GM11168 (cell line): ENCODE measurements around the gene CLIC3.

Experiments
- in situ Hi-C: fragments of 300-500 bp; cut with MboI; formaldehyde crosslinking; loops from one replicate; pipeline ENCODE4 v1.12.0; 2022; ENCODE audit warnings: low sequenced_read_pairs; ENCODE audit not compliant: unreplicated experiment

Gene CLIC3

DNA sequence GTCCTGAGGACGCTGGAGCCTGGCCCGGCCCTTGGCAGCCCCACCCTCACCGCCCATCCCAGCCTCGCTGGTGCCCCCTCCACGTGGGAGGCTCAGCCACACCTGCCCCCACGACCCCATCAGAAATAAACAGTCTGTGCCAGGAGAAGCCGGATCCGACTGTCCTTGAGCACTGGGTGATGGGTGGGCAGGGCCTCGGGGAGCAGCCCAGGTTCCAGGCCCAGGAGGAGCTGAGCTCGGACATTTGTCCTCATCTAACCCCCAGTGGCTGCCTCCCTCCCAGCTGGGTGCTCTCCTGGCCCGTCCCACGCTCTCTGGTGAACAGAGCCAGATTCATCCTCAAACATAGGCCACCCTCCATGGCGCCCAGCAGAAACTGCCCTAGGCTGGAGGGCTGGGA lies 23.6 kb downstream of the CLIC3 start:
- in situ Hi-C loops: no loop called here

DNA sequence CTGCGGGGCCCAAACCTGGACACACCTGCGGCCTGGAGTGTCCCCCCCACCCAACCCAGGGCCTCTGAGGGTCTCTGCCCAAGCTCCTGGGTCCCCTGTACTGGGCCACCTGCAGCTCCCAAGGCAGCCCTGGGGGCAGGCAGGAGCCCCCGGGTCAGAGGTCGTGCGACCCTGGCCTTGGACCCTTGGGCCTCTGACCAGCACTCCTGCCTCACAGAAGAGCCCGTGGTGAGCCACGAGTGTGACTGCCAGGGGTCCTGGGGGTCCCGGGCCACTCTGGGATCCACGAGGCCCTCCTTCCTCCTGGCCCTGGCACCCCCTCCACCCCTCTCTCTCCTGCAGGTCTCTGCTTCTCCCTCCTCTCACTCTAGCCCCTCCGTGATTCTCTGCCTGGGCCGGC lies 24.0 kb downstream of the CLIC3 start:
- in situ Hi-C loops: no loop called here

DNA sequence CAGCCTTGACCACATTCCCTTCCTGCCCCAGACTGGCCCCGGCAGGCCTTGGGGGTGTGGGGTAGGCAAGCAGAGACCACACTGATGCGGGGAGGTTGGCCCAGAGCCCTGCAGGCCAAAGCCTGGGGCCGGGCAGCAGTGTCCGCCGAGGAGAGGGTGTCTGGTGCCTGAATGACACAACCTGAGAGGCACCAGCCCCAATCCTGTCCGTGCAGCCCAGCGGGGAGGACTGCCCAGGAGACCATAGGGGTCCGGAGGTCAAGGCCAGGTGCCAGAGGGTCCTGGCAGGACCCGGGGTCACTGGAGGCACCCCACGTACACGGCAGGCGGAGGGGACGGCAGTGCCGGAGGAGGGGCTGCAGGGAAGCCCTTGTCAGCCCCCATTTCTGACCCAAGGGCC lies 24.6 kb downstream of the CLIC3 start:
- in situ Hi-C loops: no loop called here

DNA sequence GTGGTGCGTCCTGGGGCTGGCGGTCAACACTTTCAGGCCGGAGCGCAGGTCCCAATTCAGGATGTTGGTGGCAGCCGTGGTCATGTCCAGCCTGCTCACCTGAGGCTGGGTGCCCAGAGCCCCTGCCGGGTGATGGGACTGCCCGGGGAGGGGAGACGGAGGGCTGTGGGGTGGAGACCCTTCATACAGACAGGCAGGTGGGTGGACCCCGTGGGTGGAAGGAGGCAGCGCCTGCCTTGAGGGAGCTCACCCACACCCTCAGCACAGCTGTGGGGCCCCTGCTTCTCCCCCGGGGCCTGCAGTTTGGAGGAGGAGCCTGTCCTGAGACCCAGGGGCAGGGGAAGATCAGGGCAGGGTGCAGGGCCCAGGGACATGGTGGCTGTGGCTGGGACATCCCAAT lies 26.0 kb downstream of the CLIC3 start:
- in situ Hi-C loops: no loop called here

DNA sequence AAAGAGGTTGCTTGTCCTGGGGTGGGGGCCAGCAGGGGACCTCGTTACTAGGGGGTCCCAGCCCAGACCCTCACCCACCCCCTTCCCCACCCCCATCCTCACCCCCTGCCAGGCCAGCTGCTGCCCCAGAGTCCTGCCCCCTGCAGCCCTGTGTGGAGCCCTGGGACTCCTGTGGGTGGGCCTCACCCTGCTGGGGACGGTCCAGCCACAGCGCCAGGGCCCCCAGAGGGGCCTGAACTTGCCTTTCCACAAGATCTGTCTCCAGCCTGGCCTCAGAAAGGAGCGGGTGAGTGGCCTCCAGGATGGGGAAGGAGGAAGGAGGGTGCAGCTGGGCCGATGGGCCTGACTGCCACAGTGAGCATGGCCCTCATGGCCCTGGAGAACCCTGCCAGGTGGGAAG lies 26.6 kb downstream of the CLIC3 start:
- in situ Hi-C loops: no loop called here

DNA sequence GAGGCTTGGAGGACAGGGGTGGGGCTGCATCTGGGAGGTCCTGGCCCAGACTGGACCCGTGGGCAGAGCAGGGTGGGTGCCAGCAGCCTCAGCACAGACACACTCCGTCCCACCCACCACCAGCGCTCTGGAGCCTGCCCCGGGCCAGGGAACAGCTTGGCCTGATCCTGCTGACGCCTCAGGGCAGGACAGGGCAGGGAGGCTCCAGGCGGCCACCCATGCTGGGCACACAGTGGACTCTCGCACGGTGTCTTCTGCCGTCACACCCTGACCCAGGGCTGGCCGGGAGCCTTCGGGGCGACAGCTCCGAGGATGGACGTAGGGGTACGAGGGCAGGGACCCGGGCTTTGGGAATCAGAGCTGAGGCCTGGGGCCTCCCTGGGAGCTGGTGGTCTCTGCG lies 27.2 kb downstream of the CLIC3 start:
- in situ Hi-C loops: no loop called here

DNA sequence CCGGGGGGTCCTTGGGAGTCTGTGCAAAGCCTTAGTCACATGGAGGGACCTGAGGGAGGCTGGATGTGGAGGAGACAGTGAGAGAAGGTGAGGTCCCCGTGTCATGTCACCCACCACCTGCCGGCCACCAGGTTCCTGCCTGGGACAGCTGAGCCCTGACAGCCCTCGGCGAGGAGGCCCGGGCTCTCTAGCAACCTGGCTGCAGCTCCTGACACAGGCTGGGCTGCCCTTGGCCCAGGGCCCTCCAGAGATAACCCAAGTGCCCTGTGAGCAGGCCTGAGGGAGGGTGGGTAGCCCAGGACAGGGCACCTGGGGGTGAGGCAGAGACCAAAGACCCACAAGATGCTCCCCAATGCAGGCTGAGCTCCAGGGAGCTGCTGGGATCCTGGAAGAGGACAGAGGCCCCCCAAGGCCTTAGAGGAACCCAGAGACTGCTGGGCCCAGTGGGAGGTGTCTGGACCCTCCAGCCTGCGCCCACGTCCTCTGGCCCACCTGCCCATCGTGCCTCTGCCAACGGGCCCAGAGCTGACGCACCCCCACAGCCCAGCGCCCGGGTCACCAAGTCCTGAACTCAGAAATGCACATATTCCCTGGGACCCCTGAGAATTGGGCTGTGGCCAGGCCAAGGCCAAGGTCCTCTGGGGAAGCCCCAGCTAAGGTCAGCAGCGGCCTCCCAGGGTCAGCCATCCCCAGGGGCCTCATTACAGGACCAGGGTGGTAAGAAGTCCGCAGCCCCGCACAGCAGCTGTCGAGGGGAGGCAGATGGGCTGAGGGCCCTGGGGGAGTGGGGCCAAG lies 27.8 kb downstream of the CLIC3 start:
- in situ Hi-C loops: no loop called here

DNA sequence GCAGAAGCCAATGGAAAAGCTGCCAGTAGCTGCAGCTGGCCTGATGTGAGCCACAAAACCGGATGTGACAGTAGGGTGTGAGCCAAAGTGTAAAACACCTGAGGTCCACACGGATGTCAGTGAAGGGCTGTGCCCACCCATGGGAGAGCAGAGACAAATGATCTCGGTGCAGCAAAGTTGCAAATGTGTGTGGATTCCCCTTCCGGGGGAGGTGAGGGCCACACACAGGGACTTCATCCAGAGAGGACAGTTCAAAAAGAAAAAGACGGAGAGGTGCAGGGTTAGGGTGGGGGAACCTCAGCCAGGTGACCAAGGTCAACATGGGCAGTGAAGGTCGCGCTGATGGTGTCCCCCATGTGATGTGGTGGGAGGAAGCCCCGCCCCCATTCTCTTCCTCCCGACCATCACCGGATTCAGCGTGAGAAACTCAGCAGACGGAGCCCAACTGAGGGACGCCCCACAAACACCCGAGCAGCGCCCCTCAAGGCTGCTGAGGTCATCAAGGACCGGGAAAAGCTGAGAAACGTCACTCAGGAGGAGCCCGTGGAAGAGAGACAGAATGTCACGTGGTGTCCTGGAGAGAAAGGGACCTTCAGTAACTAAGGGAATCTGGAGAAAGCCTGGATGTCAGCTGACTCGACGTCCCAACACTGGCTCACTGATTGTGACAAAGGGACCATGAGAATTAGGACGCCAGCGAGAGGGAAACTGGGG lies 30.4 kb downstream of the CLIC3 start:
- in situ Hi-C loops: no loop called here

DNA sequence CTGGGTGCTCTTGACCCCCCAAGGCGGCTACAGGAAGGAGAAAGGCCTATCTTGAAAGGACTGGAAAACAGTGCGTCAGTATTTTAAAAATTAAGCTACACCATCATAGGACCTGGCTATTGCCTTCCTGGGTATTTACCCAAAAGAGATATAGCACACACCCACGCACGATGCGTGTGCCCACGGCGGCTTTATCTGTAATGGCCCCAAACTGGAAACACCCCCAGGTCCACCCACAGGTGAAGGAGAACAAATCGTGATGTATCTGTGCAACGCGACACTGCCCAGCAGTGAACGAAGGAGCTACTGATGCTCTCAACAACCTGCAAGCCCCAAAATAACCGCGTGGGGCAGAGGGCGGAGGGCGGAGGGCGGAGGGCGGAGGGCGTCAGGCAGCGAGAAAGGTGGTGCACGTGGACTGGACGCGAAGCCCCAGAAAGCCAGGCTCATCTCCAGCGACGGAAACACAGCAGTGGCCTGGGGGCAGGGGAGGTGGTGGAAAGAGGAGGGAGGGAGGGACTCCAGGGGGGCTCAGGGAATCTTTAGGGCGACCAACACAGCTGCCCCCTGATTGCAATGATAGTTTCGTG lies 31.4 kb downstream of the CLIC3 start:
- in situ Hi-C loops: no loop called here

DNA sequence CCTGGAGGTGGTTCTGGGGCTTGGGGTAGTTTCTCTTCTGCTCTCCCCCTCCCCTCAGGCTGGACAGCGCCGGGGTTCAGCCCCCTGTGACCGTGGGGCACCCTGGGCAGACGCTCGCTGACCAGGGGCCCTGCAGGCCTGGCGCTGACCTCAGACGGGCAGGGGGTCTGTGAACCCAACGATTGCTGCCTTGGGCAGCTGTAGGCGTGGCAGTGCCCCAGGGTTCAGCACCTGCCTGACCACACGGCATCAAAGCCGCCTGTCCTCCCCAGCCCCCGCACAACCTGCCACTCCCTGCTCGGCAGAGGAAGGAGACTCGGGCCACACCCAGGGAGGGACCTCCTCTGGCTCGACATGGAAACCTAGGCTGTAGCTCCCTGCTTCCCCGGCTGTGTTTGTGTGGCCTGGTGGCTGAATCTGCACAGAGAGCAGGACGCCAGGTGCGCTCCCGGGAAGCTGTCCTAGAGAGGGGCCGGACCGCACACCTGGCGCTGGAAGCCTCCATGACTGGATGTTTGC lies 32.1 kb downstream of the CLIC3 start:
- in situ Hi-C loops: no loop called here

DNA sequence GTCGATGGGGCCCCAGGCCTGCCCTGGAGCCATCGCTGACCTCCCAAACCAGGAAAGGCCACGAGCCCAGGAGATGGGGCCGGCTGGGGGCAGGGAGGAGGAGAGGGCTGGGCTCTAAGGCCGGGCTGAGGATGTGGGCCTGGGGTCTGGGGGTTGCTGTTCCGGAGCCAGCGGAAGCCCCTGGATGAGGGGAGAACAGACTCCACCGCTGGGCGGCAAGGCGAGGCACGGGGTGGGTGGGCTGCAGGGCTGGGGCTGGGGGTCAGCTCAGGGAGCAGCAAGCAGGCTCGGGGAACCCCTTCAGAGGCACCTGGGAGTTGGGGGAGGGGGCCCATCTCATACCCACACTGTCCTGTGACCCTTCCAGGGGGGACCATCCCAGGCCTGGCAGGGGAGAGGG lies 32.6 kb downstream of the CLIC3 start:
- in situ Hi-C loops: no loop called here

DNA sequence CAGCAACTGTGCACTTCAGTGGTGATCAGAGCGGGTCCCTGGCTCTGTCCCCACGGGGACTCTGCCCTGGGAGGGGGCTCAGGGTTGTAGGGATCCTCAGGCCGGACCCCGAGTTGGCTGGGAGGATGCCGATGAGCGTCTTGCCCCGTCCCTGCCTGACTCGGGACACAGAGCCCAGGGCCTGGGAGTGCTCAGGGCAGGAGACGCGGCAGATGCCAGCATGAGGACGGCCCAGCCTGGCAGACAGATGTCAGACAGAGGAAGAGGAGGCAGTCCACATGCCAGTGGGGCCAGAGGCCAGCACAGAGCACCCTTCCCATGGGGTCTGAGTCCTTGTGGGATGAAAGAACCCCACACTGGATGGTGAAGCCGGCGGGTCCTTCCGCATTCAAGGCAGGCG lies 33.0 kb downstream of the CLIC3 start:
- in situ Hi-C loops: no loop called here

DNA sequence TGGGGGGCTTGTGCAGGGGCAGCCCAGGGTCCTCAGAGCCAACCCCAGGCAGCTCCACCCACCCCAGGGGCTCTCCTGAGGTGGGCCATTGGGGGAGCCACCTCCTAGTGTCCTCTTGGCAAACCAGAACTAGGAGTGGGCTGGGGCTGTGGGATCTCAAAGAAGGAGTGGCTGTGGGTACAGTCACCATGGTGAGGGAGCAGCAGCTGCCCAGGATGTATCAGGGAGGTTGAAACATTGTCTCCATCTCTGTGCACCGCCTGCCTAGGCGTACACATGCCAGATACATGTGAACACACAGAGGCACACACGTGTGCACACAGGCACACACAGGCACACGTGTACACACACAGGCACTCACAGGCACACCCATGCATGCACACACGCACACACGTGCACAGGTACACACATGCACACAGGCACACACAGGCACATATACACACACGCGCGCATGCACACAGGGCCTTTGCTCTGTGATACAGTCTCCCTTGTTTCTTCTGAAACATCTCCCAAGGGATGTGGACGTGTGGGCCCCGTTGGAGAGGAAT lies 33.6 kb downstream of the CLIC3 start:
- in situ Hi-C loops: no loop called here

DNA sequence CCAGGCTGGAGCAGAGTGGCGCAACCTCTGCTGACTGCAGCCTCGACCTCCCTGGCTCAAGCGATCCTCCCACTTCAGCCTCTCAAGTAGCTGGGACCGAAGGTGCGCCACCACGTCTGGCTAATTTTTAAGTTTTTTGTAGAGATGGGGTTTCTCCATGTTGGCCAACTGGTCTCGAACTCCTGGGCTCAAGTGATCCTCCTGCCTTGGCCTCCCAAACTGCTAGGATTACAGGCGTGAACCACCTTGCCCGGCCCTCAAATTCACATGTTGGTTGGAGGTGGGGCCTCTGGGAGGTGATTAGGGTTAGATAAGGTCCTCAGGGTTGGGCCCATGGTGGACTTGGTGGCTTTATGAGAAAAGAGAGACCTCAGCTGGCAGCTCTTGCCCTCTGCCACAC lies 34.2 kb downstream of the CLIC3 start:
- in situ Hi-C loops: no loop called here

DNA sequence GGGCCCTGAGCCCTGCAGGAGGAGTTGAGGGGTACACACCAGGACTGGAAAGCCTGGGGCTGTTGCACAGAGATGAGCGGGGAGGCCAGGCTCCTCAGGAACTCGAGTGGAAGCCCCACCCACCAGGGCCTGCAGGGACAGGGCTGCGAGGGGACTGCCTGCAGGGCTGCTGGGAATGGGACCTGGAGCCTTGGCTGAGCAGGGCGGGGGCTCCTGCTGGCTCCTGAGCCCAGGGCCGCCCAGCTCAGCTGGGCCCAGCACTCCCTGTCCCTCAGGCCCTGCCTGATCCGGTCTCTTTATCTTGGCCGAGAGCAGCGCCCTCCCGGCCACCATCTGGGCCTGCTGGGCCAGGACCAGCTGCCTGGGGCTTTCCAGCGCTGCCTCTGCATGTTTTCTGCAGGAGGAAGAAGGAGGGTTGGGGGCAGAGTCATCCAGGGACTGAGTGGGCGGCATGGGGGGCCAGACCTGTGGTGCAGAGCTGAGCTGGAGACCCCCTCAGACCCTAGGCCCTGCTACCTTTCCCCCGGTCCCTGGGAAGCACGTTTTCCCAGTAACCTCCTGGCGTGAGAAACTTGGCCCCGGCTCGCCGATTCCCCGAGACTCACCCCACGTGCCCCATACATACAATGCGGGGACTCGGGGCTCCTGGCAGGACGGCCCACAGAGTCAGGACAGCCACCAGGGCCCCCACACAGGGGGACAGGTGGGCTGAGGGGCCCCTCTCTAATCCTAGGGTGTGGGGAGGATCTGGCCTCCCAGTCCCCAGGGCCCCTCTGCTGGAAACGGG lies 34.9 kb downstream of the CLIC3 start:
- in situ Hi-C loops: no loop called here

DNA sequence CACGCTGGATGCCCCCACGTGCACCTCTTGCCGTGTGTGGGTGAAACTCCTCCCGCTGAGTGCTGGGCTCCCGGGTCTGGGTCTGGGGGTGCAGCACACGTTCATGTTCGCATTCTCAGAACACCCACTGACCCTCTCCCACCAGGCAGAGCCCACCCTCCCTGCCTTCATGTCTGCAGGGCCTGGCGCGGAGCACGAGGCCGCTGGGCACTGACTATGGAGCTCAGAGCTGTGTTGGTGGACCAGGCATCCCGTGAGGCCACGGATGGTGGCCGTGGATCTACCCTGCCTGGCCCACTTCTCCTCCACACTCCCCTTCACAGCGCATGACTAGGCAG lies 35.5 kb downstream of the CLIC3 start:
- in situ Hi-C loops: no loop called here

DNA sequence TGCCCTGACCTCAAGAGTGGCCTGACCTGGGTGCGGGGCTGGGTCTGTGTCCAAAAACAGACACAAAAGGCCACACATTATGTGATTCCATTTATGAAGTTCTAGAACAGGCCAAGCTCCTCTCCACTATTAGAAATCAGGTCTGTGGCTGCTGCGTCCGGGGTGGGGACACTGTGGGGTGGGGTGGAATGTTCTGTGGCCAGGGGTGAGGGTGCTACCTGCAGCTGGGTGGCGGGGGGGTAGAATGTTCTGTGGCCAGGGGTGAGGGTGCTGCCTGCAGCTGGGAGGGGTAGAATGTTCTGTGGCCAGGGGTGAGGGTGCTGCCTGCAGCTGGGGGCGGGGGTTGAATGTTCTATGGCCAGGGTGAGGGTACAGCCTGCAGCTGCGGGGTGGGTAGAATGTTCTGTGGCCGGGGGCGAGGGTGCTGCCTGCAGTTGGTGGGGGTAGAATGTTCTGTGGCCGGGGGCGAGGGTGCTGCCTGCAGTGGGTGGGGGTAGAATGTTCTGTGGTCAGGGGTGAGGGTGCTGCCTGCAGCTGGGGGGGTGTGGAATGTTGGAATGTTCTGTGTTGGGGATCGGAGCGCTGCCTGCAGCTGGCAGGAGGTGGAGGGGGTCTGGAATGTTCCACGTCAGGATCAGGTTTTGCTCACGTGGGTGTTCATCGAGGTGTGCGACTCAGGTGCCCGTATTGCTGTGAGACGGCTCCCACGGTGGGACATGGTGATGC lies 36.0 kb downstream of the CLIC3 start:
- in situ Hi-C loops: no loop called here

DNA sequence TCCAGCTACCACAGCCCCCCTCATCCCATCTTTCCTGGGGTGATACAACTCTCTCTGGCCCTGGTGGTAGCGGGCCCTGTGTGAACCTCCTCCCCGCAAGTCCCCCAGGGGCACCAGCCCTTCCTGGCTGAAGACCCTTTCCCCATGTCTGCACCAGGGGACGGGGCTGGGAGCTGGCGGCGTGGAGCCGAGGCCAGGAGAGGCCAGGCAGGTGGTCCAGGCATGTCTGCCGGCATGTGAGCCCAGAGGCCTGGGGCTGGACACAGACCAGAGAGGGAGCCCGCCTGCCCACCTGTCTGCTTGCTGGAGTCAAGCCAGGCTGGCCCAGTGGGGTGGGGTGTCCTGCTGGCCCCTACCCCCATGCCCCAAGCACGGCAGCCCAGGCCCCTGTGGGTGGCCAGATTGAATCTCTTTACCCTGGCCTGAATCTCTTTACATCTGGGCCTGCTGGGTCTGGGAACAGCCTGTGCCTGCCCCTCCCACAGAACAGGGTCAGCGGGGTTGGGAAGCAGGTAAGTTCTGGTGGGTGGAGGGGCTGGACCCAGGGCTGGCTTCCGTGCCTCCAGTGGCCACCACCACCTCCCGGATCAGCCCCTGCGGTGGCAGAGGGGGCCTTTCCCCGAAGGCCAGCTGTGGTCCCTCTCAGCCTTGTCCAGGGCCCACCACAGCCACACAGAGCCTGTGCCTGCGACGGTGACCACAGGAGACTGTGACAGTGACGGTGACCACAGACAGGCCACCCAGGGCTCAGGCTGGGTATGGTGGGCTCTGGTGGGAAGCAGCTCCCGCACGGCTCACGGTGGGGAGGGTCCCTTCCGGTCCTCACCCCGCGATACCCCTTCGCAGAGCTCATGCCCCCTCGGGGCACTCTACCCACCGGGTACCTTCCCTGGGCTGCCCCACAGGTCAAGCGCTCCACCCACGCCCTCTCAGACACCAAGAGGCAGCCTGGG lies 37.2 kb downstream of the CLIC3 start:
- in situ Hi-C loops: no loop called here

DNA sequence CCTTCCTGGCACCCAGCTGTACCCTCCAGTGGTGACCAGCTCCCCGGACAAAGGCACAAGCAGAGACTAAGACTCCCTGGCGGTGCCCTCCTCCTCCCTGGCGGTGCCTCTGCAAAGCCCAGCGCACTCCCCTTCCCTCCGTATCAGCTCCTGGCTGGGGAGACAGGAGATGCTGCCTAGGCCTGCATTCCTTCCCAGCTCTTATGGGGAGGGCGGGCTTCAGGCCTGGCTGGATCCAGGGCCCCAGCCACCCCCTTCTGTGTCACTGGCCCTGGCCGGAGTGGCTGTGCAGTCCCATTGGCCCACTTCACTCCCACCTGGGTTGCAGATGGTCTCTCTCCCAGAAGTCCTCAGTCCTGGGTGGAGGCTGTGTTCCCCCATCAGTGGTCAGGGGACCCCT lies 37.9 kb downstream of the CLIC3 start:
- in situ Hi-C loops: no loop called here
